Colonic mucosa (tissue), 4 donors: Measurements from ENCODE around the gene APOM. TPM values are rescaled to one million over a fixed set of nuclear protein-coding genes. Genes with fewer than 3 reads are reported as not detected.
A peak's percentile ranks its signal among the peaks of the same experiment; 100 is the strongest.

ENCODE experiments used
- DNase-seq: peaks from one replicate; pipeline ENCODE4 v3.0.0-alpha.2; 2020
- H3K27ac ChIP-seq: fragments of 200-600 bp; one replicate; pipeline ENCODE4 v1.8.0; 2021
- H3K27me3 ChIP-seq: fragments of 200-600 bp; one replicate; pipeline ENCODE4 v1.8.0; 2021
- H3K36me3 ChIP-seq: fragments of 200-600 bp; one replicate; pipeline ENCODE4 v1.8.0; 2021
- H3K4me1 ChIP-seq: fragments of 200-600 bp; one replicate; pipeline ENCODE4 v1.8.0; 2021; ENCODE audit warnings: mild to moderate bottlenecking
- H3K4me3 ChIP-seq: fragments of 200-600 bp; one replicate; pipeline ENCODE4 v1.8.0; 2021
- H3K9ac ChIP-seq, 2 donors: one replicate each; pipeline ENCODE4 v1.7.0; 2013; ENCODE audit warnings: control low read depth in 2 of 2, low read depth in 2 of 2, low read length in 2 of 2
- H3K9me3 ChIP-seq: fragments of 200-600 bp; one replicate; pipeline ENCODE4 v1.8.0; 2021
- intact Hi-C: fragments of 100-400 bp; cut with DNase I; formaldehyde crosslinking; loops from one replicate; pipeline ENCODE4 v1.14.1; 2022
- total RNA-seq, 2 donors: library from RNA; stranded (reverse); fragmentation: NEBNext Ultra II Directional in 1 of 2; extraction: Animal tissue kit (Norgen Biotek cat#: 25700) in 1 of 2; gene quantifications; one replicate each; pipeline ENCODE4 v1.2.1, GENCODE V29; 2021
- TF ChIP-seq, protein P1 (sequence below): fragments of 200-600 bp; IDR thresholded peaks from one replicate; pipeline ENCODE4 v1.8.0; 2022; ENCODE audit warnings: antibody characterized with exemption, mild to moderate bottlenecking
- donor health status: healthy.
- donor health status: DM: no; HTN: no; CAD: no.
- donor health status: DM: no; HTN: no; CAD: no.

Gene APOM
- total RNA-seq, 2 donors from 2014 or later: 1.6 to 2.4 TPM

DNA sequence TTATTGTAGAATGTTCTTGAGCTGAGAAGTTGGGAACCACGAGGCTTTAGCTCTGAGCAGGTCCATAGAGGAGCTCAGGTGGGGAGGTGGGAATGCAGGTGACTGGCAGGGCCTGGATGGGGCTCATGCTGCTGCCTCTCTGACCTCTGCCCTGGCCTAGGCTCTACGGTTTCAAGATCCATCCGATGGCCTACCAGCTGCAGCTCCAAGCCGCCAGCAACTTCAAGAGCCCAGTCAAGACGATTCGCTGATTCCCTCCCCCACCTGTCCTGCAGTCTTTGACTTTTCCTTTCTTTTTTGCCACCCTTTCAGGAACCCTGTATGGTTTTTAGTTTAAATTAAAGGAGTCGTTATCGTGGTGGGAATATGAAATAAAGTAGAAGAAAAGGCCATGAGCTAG is 14.0 kb downstream of the APOM start, which contains the start of gene LY6G5B:
Gene LY6G5B, plus strand, starts transcription at position 301 of the 400 bp plus-strand sequence. CDS start 975 bp downstream, outside the sequence.
- no peak for DNase-seq
- Histone ChIP-seq H3K4me3 (no peak within 1 kb of the TSS), H3K27ac (no peak within 1 kb of the TSS), H3K27me3 (no peaks in the 10 kb centered on the region), H3K9ac (no peak within 1 kb of the TSS), H3K4me1 (peaks cover 6% of the 10 kb centered on the region), H3K9me3 (no peaks in the 10 kb centered on the region), H3K36me3 (peaks cover 29% of the 10 kb centered on the region)
- TF ChIP-seq, protein P1, sequence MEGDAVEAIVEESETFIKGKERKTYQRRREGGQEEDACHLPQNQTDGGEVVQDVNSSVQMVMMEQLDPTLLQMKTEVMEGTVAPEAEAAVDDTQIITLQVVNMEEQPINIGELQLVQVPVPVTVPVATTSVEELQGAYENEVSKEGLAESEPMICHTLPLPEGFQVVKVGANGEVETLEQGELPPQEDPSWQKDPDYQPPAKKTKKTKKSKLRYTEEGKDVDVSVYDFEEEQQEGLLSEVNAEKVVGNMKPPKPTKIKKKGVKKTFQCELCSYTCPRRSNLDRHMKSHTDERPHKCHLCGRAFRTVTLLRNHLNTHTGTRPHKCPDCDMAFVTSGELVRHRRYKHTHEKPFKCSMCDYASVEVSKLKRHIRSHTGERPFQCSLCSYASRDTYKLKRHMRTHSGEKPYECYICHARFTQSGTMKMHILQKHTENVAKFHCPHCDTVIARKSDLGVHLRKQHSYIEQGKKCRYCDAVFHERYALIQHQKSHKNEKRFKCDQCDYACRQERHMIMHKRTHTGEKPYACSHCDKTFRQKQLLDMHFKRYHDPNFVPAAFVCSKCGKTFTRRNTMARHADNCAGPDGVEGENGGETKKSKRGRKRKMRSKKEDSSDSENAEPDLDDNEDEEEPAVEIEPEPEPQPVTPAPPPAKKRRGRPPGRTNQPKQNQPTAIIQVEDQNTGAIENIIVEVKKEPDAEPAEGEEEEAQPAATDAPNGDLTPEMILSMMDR: no peak
- intact Hi-C loops: loop anchor here (10.0 kb wide), 2 partner anchors 215 to 285 kb away; partner anchors contain the start of genes NELFE and SKIC2

DNA sequence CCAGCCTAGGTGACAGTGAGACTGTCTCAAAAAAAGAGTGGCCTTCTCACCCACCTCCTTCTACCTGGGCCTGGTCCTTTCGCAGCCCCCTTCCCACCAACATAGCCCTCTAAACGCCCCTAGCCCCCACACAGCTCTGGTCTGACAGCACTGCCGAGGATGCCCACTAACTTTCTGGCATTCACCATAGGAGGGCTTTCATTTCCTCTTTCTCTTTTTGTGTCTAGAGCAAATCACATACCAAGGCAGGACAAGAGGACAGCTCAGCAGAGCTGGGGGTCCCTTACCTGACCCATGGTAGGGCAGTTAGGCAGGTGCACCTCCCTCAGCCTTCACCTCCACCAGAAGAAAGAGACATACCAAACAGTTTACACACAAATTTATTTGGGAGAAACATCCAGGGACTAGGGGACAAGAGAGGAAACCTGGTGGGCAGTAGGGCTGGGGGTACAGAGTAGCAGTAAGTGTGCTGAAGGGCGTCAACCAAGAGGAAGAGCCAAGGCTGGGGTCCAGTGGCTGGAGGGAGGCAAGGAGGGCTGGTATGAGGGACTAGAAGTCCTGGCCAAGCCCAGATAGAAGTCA is 20.7 kb downstream of the APOM start:
- Histone ChIP-seq H3K27me3 (no peaks in the 10 kb centered on the region), H3K27ac (no peak overlapping the region), H3K4me1 (peaks cover 9% of the 10 kb centered on the region), H3K9me3 (no peaks in the 10 kb centered on the region), H3K9ac (no peak overlapping the region), H3K4me3 (no peak overlapping the region), H3K36me3 (peaks cover 3% of the 10 kb centered on the region)
- TF ChIP-seq, protein P1: no peak
- intact Hi-C loops: loop anchor here (10.0 kb wide), 2 partner anchors 208 to 278 kb away; partner anchors contain the start of genes NELFE and SKIC2
- no peak for DNase-seq

DNA sequence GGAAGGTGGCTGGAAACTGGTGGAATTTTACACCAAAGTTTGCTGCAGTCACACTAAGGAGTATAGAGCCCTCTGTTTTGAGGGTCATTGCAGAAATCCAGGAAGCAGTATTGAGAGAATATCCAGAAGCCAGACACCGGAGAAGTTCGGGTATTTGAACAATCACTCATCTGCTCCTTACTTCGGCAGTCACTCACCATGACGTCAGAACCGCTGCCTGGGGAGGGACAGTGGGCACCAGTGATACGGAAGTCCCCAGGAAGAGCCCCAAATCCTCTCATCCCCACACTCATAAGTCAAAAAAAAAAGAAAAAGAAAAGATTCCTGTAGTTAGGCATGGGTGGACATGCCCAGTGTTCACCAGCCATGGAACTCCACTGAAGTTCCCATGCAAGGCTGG is 21.2 kb downstream of the APOM start:
- Histone ChIP-seq H3K27ac (no peak overlapping the region), H3K4me3 (no peak overlapping the region), H3K9me3 (no peaks in the 10 kb centered on the region), H3K27me3 (no peaks in the 10 kb centered on the region), H3K4me1 (peaks cover 9% of the 10 kb centered on the region), H3K36me3 (no peaks in the 10 kb centered on the region), H3K9ac (no peak overlapping the region)
- TF ChIP-seq, protein P1: no peak
- DNase-seq: no peak
- intact Hi-C loops: loop anchor here (10.0 kb wide), 2 partner anchors 208 to 278 kb away; partner anchors contain the start of genes NELFE and SKIC2

DNA sequence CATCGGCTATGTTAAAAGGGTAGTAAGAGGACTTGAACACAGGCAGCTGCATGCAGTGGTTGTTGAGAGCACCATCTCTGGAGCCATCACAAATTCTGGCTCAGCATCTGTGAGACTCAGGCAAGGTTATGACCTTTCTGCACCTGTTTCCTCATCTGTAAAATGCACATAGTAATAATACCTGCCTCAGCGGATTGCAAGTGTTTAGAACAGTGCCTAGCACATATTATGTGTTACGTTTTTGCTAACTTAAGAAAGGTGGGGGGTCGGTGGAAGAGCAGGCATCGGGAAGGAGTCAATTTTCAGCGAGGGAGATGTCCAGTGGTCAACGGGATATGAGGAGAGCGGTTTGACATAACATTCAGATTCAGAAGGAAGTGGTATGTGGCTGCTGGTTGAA is 22.3 kb downstream of the APOM start:
- Histone ChIP-seq H3K4me3 (no peak overlapping the region), H3K4me1 (peaks cover 9% of the 10 kb centered on the region), H3K9ac (no peak overlapping the region), H3K27me3 (no peaks in the 10 kb centered on the region), H3K27ac (no peak overlapping the region), H3K9me3 (no peaks in the 10 kb centered on the region), H3K36me3 (no peaks in the 10 kb centered on the region)
- TF ChIP-seq, protein P1: no peak
- intact Hi-C loops: loop anchor here (10.0 kb wide), 2 partner anchors 207 to 277 kb away; partner anchors contain the start of genes NELFE and SKIC2
- DNase-seq: no peak

DNA sequence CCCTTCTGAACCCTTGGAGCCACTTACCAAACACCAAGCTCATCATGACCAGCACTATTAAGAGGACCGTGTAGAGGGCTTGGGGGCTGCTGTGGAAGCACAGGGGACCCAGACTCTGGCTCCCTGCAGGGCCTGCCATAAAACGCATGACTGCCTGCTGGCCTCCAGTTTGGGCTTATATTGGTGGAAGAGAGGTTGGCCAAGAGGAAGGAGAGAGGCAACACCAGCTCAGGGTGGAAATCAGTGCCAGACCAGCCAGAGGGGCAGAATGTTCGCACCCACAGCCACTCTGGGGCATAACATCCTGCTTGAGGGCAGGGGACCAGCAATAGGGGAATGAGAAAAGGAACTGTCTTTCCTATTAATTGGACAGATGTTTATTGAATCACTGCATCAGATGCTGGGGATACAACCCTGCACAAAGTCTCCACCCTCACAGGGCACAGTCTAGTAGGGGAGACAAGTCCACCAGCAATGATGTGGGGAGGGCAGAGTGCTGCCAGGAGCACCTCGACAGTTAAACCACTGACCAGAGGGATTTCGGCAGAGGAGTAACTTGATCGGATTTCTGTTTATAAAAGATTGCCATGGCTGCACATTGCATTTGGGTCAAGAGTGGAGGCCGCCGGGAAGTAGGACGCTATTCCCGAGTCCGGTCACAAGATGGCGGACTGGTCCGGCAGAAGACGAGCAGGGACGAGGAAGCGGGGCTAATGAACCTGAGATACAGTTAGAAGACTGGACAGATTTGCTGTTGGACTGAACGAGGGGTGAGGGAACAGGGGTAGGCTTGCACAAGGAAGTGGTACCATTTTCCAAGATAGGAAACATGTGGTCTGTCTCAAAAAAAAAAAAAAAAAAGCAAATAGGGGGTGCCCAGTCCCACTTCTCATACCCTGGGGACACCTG is 24.8 kb downstream of the APOM start, which contains the start of gene LY6G5C:
Gene LY6G5C, minus strand, starts transcription at position 842 of the 909 bp plus-strand sequence. Its CDS starts 694 bp downstream, at position 148.
- H3K27ac ChIP-seq: peak within 1 kb of the TSS; percentile 30
- H3K27me3 ChIP-seq: no peaks in the 10 kb centered on the region
- intact Hi-C loops: loop anchor here (5.0 kb wide), 1 partner anchor 87 kb away; no protein-coding TSS in a partner anchor
- no peaks in the 10 kb centered on the region for H3K9me3 ChIP-seq
- TF ChIP-seq, protein P1: peak; percentile 66
- no peaks in the 10 kb centered on the region for H3K36me3 ChIP-seq
- H3K4me3 ChIP-seq: peak within 1 kb of the TSS; percentile 41
- peaks cover 9% of the 10 kb centered on the region for H3K4me1 ChIP-seq
- H3K9ac ChIP-seq: peak within 1 kb of the TSS; percentile 74 to 90
- DNase-seq: peak; percentile 86
